Heart right ventricle (tissue), 16 donors: Measurements from ENCODE around the gene TTF2. TPM values are rescaled to one million over a fixed set of nuclear protein-coding genes. Genes with fewer than 3 reads are reported as not detected.
"Not testable (repeated sequence)": the region's sequence is repeated elsewhere in the genome, so short reads cannot be mapped to it uniquely, and the experiment has no call there.

ENCODE experiments used
- ATAC-seq, 8 donors: fragments of 200-7000 bp; cut with Tn5 transposase; one replicate each; pipeline ENCODE4 v1.9.1; 2020; ENCODE audit warnings: mild to moderate bottlenecking in 8 of 8, moderate library complexity in 8 of 8, moderate number of reproducible peaks in 1 of 8
- DNase-seq, 2 donors: peaks; one replicate each; pipeline ENCODE4 v3.0.0-alpha.2; 2020
- H3K27ac ChIP-seq, 10 donors: fragments of 200-600 bp; sonication (generic) in 2 of 10; one replicate each; pipeline versions ENCODE4 v1.5.0 to v1.8.0; 2020 to 2022; ENCODE audit warnings: mild to moderate bottlenecking in 3 of 10
- H3K27me3 ChIP-seq, 7 donors: fragments of 200-600 bp; one replicate each; pipeline ENCODE4 v1.8.0; 2021 to 2022; ENCODE audit warnings: mild to moderate bottlenecking in 2 of 7
- H3K36me3 ChIP-seq, 9 donors: fragments of 200-600 bp; sonication (generic) in 1 of 9; one replicate each; pipeline versions ENCODE4 v1.5.0 to v1.8.0; 2020 to 2022; ENCODE audit warnings: mild to moderate bottlenecking in 2 of 9
- H3K4me1 ChIP-seq, 9 donors: fragments of 200-600 bp; sonication (generic) in 1 of 9; one replicate each; pipeline versions ENCODE4 v1.5.0 to v1.8.0; 2020 to 2022; ENCODE audit warnings: mild to moderate bottlenecking in 4 of 9
- H3K4me3 ChIP-seq, 10 donors: fragments of 200-600 bp; sonication (generic) in 2 of 10; one replicate each; pipeline versions ENCODE4 v1.5.0 to v1.8.0; 2020 to 2022; ENCODE audit warnings: mild to moderate bottlenecking in 7 of 10, moderate library complexity in 2 of 10
- H3K9me3 ChIP-seq, 11 donors: fragments of 200-600 bp in 10 of 11; sonication (generic) in 2 of 11; one replicate each; pipeline versions ENCODE4 v1.5.0 to v1.8.0; 2013 to 2022; ENCODE audit warnings: mild to moderate bottlenecking in 2 of 11, control low read depth in 1 of 11, moderate library complexity in 1 of 11
- CTCF ChIP-seq, 9 donors: fragments of 200-600 bp; sonication (generic) in 2 of 9; IDR thresholded peaks; one replicate each; pipeline versions ENCODE4 v1.5.0 to v1.8.0; 2021 to 2022; ENCODE audit warnings: antibody characterized with exemption in 9 of 9, mild to moderate bottlenecking in 5 of 9, moderate library complexity in 1 of 9
- WGBS, 2 donors: extraction: QIAGEN DNeasy Blood & Tissue Kit; methylation state at CpG; one replicate each; pipeline ENCODE4 v1.1.7; 2013; ENCODE audit warnings: inconsistent platforms in 1 of 2; 5-methylcytosine and 5-hydroxymethylcytosine counted together
- intact Hi-C, 10 donors: fragments of 100-400 bp; cut with DNase I; formaldehyde crosslinking; loops; one replicate each; pipeline versions ENCODE4 v1.11.1 to v1.14.2; 2022
- polyA plus RNA-seq, 2 donors: library from polyadenylated mRNA; stranded (reverse); fragments of 200-250 nt; gene quantifications; one replicate each; pipeline ENCODE4 v1.2.3, GENCODE V29; 2013
- total RNA-seq, 10 donors: library from RNA; stranded (reverse); fragmentation: NEBNext Ultra II Directional in 3 of 10; extraction: Animal tissue kit (Norgen Biotek cat#: 25700) in 3 of 10; gene quantifications; one replicate each; pipeline versions ENCODE4 v1.2.1 to v1.2.4, GENCODE V29; 2021 to 2023
- donor health status: Arrhythmogenic right ventricular cardiomyopathy.
- donor health status: ischemic (EF 13 %, LVEDD 7.1; RV severe dilation, severe dysfunction).
- donor health status: healthy with polysubstance abuse.
- donor health status: DM: no; HTN: yes; CAD: no.
- donor health status: DM: no; HTN: no; CAD: no.
- donor health status: ischemic (EF 25% LVEDD 6.9; RV normal size, moderate dysfunction).
- donor health status: ischemic (EF 25% LVEDD 5.7; RV mildly dilated, moderate dysfunction).
- donor health status: healthy.
- donor health status: DM: yes; HTN: yes; CAD: no.
- donor health status: Ischemic cardiomyopathy.
- donor health status: ischemic (EF 35%, LVEDD 5.7; RV mildly dilated, moderate dysfunction).
- donor health status: nonischemic (EF 11% LVEDD 7.7; RV severe dilation, severe dysfunction).
- donor health status: DM: yes; HTN: yes; CAD: no.
- donor health status: PGD.
- donor health status: ischemic (EF 29% LVEDD 5.4; RV normal size, mild dysfunction).
- donor health status: nonischemic (EF 23%, LVEDD 6.1; RV moderate dilation, normal function).

TTF2 gene
- total and polyA plus RNA-seq, 12 donors: 2.0 to 19.0 (median 9.5) TPM

DNA sequence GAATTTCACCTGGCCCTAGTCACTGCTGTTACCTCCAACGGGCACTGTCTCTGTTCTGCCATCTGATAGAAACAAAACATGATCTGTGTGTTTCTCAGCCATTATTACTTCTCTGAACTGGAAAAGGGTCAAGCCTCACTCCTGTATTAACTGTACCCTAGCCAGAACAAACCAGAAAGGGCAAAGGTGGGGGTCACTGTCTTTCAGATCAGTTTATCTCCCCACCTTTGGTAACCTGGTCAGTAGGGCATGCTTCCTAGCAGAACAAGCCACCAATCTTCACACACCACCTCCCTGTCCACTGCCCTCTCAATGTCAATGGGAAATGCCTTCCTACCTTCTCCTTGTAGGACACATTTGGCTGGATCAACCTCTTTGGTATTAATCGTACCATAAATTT is 57.6 kb downstream of the TTF2 start:
- Histone ChIP-seq H3K27me3 (no peaks in the 10 kb centered on the region), H3K36me3 (peaks cover 0 to 43% (median 19%) of the 10 kb centered on the region in 9 donors), H3K9me3 (no peaks in the 10 kb centered on the region), H3K4me3 (no peak overlapping the region), H3K4me1 (peaks cover 0 to 42% (median 24%) of the 10 kb centered on the region in 9 donors), H3K27ac (peak overlapping the region in 1 of 10 donors; percentile 24)
- WGBS, 2 donors: 66 to 89% methylated on average over 2 of the region's 2 CpGs
- no peak for TF ChIP-seq CTCF (IDR thresholded peaks at IDR 0.05)
- intact Hi-C loops: loop anchor here in 1 of 10 donors (5.0 kb wide), 1 partner anchor 40 kb away; no protein-coding TSS in a partner anchor
- ATAC-seq (no peak), DNase-seq (no peak)

- Histone ChIP-seq H3K9me3 (no peaks in the 10 kb centered on the region), H3K36me3 (peaks cover 0 to 38% (median 15%) of the 10 kb centered on the region in 9 donors), H3K27ac (peak overlapping the region in 2 of 10 donors; percentile 24 to 97), H3K4me3 (no peak overlapping the region), H3K4me1 (peaks cover 0 to 43% (median 25%) of the 10 kb centered on the region in 9 donors), H3K27me3 (no peaks in the 10 kb centered on the region)
- WGBS, 2 donors: 82 to 87% methylated on average over 12 of the region's 12 CpGs
- intact Hi-C loops: loop anchor here in 1 of 10 donors (5.0 kb wide), 1 partner anchor 41 kb away; no protein-coding TSS in a partner anchor
- ATAC-seq: no peak
- TF ChIP-seq CTCF (IDR thresholded peaks at IDR 0.05): no peak
- DNase-seq: no peak
These were observed 58.0 kb downstream of the TTF2 start for GRCh38 chr1:117118137-117118536.

- intact Hi-C loops: loop anchor here in 1 of 10 donors (5.0 kb wide), 1 partner anchor 42 kb away; no protein-coding TSS in a partner anchor
- peak overlapping the region in 2 of 10 donors; percentile 93 to 97 for H3K27ac ChIP-seq
- WGBS, 2 donors: 95 to 96% methylated on average over 10 of the region's 10 CpGs
- H3K4me3 ChIP-seq, ATAC-seq, H3K27me3 ChIP-seq, DNase-seq, H3K9me3 ChIP-seq: not testable (repeated sequence)
- peaks cover 0 to 28% (median 8%) of the 10 kb centered on the region in 9 donors for H3K36me3 ChIP-seq
- peaks cover 0 to 43% (median 25%) of the 10 kb centered on the region in 9 donors for H3K4me1 ChIP-seq
These were observed 59.0 kb downstream of the TTF2 start for GRCh38 chr1:117119144-117119543.

DNA sequence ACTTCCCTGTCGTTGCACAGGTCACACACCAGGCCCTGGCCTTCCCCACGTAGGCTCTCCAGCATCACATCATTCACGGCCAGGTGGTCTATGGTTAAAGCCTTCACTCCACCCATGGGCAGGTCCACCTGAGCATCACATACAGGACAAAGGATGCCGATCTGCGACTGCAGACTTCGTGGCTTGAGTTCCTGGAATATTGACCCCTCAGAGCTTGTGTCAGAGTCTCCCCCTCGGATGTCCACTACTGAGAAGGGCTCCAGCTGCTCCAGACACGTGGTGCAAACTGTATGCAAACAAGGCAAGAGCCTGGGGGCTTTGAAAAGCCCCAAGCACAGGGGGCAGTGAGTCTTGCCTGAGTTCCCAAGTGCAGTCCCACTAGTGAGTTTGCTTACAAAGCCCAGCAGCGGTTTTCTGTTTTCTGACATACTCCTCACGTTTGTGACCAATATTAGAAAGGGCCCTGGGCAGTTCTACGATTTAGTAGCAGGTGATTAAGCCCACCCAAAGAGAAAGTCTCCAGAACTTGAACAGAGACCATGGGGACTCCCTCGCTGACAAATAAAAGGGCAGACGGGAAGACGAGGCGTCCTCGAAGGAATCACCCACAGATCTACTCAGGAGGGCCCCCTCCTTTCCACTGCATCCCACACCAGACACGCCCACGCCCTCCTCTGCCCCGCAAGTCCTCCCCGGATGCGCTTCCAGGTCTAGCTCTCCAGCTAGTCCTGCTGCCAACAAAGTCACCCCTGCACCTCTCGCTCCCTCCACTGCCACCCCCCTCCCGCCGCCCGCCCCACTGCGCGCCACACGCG is 60.9 kb downstream of the TTF2 start:
- H3K9me3 ChIP-seq: no peaks in the 10 kb centered on the region
- intact Hi-C loops: loop anchor here in 9 of 10 donors (5.0 to 10.0 kb wide), 9 partner anchors 46 to 549 kb away; partner anchors contain the start of genes MAN1A2 (in 2 of the 9), CD58 (in 1 of the 9) and TTF2 (in 1 of the 9)
- H3K27ac ChIP-seq: peak overlapping the region; percentile 80 to 97 (median 93)
- H3K27me3 ChIP-seq: no peaks in the 10 kb centered on the region
- no peak for TF ChIP-seq CTCF (IDR thresholded peaks at IDR 0.05)
- H3K36me3 ChIP-seq: peaks cover 0 to 10% (median 0%) of the 10 kb centered on the region in 9 donors
- H3K4me3 ChIP-seq: peak overlapping the region; percentile 46 to 89 (median 72)
- H3K4me1 ChIP-seq: peaks cover 0 to 43% (median 25%) of the 10 kb centered on the region in 9 donors
- DNase-seq (no peak), ATAC-seq (peak; percentile 18 to 73 (median 35))
- 11 to 12% methylated on average over 29 of the region's 29 CpGs for WGBS, 2 donors
